Neural progenitor cell (in vitro differentiated cells): ENCODE data around the gene MUC16. TPM values are rescaled to one million over a fixed set of nuclear protein-coding genes. Genes with fewer than 3 reads are reported as not detected.

Experiments
- DNase-seq: peaks from one replicate; pipeline ENCODE4 v3.0.0-alpha.2; 2016; ENCODE audit warnings: low spot score
- H2AFZ ChIP-seq: fragments of 200-600 bp; sonication (generic); replicated peaks from 2 replicates; pipeline ENCODE4 v1.6.1; 2016; ENCODE audit warnings: antibody characterized with exemption
- H3F3A ChIP-seq: fragments of 200-600 bp; sonication (generic); 2 replicates; pipeline ENCODE4 v1.6.1; 2016; ENCODE audit warnings: antibody characterized with exemption, low read depth
- H3K27ac ChIP-seq: fragments of 200-600 bp; sonication (generic); 2 replicates; pipeline ENCODE4 v1.5.1; 2016; ENCODE audit warnings: mild to moderate bottlenecking
- H3K27me3 ChIP-seq: fragments of 200-600 bp; sonication (generic); 2 replicates; pipeline ENCODE4 v1.6.1; 2016; ENCODE audit warnings: mild to moderate bottlenecking, moderate library complexity
- H3K36me3 ChIP-seq: fragments of 200-600 bp; sonication (generic); 2 replicates; pipeline ENCODE4 v1.5.1; 2016
- H3K4me1 ChIP-seq: fragments of 200-600 bp; sonication (generic); 2 replicates; pipeline ENCODE4 v1.6.1; 2016; ENCODE audit warnings: mixed run types
- H3K4me2 ChIP-seq: fragments of 200-600 bp; sonication (generic); 2 replicates; pipeline ENCODE4 v1.6.1; 2016
- H3K4me3 ChIP-seq: fragments of 200-600 bp; sonication (generic); 2 replicates; pipeline ENCODE4 v1.5.1; 2016
- H3K79me2 ChIP-seq: fragments of 200-600 bp; sonication (generic); 2 replicates; pipeline ENCODE4 v1.6.1; 2016; ENCODE audit warnings: low read depth
- H3K9ac ChIP-seq: fragments of 200-600 bp; sonication (generic); 2 replicates; pipeline ENCODE4 v1.6.1; 2016
- H3K9me3 ChIP-seq: fragments of 200-600 bp; sonication (generic); 2 replicates; pipeline ENCODE4 v1.5.1; 2016; ENCODE audit warnings: low read depth
- H4K20me1 ChIP-seq: fragments of 200-600 bp; sonication (generic); 2 replicates; pipeline ENCODE4 v1.6.1; 2016; ENCODE audit warnings: low read depth
- H3K27ac Mint-ChIP-seq: 3 replicates; pipeline ENCODE4 v1.8.0; 2021; ENCODE audit warnings: mixed read lengths
- H3K27me3 Mint-ChIP-seq: 2 replicates; pipeline ENCODE4 v1.8.0; 2022; ENCODE audit warnings: low read depth, mild to moderate bottlenecking, inconsistent platforms, moderate library complexity, mixed read lengths; ENCODE audit not compliant: insufficient read depth
- H3K36me3 Mint-ChIP-seq: 3 replicates; pipeline ENCODE4 v1.8.0; 2021; ENCODE audit warnings: mixed read lengths
- H3K4me1 Mint-ChIP-seq: 3 replicates; pipeline ENCODE4 v1.8.0; 2021; ENCODE audit warnings: mixed read lengths
- H3K4me3 Mint-ChIP-seq: 3 replicates; pipeline ENCODE4 v1.8.0; 2021; ENCODE audit warnings: mild to moderate bottlenecking, moderate library complexity, mixed read lengths
- H3K9me3 Mint-ChIP-seq: 3 replicates; pipeline ENCODE4 v1.8.0; 2020; ENCODE audit warnings: mixed read lengths
- CTCF ChIP-seq: fragments of 200-600 bp; sonication (generic); IDR thresholded peaks from 2 replicates; pipeline ENCODE4 v1.5.1; 2017; ENCODE audit warnings: antibody characterized with exemption, mild to moderate bottlenecking
- EZH2 ChIP-seq: fragments of 200-600 bp; sonication (generic); IDR thresholded peaks from 2 replicates; pipeline ENCODE4 v1.6.1; 2017; ENCODE audit warnings: antibody characterized with exemption, mild to moderate bottlenecking, moderate library complexity
- EZH2phosphoT487 ChIP-seq: fragments of 200-600 bp; sonication (generic); IDR thresholded peaks from 2 replicates; pipeline ENCODE4 v1.6.1; 2017; ENCODE audit warnings: antibody characterized with exemption
- total RNA-seq: library from RNA; depleted of rRNA; stranded (reverse); fragments of >200 nt; gene quantifications from 2 replicates; pipeline ENCODE4 v1.2.3, GENCODE V29; 2015; ENCODE audit warnings: low replicate concordance

MUC16 gene
- total RNA-seq, 1 donor from 2014 or later: 0.07 TPM

DNA sequence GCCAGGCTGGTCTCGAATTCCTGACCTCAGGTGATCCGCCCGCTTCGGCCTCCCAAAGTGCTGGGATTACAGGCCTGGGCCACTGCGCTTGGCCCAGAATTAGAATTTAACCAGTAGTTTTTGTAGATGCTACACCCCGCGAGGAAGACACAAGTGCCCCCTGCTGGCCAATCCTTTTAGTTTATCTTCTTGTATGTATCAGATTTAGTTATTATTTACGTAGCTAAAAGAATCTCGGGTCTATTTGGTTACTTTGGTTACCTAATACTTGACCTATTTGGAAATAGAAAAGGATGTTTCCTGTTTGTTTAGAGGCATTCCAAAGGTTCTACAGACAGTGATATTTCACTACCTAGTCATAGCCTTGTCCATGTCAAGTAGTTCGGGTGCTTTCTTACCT is 22.0 kb downstream of the MUC16 start:
- DNase-seq: peak; percentile 15
- Histone ChIP-seq H3K27ac (no peak overlapping the region), H3K9me3 (no peaks in the 10 kb centered on the region), H3K9ac (no peak overlapping the region), H3K4me2 (no peak overlapping the region), H3K4me3 (no peak overlapping the region), H4K20me1 (no peaks in the 10 kb centered on the region), H3K79me2 (no peaks in the 10 kb centered on the region), H3K36me3 (no peaks in the 10 kb centered on the region), H3K27me3 (no peaks in the 10 kb centered on the region), H2AFZ (no peak overlapping the region), H3F3A (no peaks in the 10 kb centered on the region), H3K4me1 (no peaks in the 10 kb centered on the region)
- peak; percentile 30 for TF ChIP-seq CTCF
- TF ChIP-seq EZH2: no peak
- H3K9me3 Mint-ChIP-seq: peaks cover 16% of the 10 kb centered on the region
- H3K27ac Mint-ChIP-seq: no peak overlapping the region
- no peaks in the 10 kb centered on the region for H3K4me1 Mint-ChIP-seq
- no peak overlapping the region for H3K4me3 Mint-ChIP-seq
- H3K27me3 Mint-ChIP-seq: peaks cover 2% of the 10 kb centered on the region
- no peaks in the 10 kb centered on the region for H3K36me3 Mint-ChIP-seq

DNA sequence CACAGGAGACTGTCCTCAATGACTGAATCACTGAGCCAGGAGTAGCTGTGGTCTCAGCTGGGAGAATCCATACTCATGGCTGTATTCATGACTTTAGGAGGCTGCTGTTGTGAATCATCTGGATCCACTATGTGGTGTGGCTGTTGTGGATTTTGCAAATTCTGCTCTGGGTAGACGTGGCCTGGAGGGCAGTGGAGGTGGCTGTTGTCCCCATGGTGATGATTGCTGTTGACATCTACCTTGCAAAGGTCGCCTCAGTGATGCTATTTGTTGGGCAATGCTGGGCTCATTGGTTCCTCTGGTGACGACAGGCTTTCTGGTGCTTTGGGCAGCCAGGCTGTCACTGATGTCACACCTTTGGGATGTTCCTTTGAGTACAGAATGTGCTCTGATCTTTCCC is 23.9 kb downstream of the MUC16 start:
- TF ChIP-seq CTCF: no peak
- no peak for TF ChIP-seq EZH2phosphoT487
- TF ChIP-seq EZH2: no peak
- H3K4me1 ChIP-seq: no peaks in the 10 kb centered on the region
- Mint-ChIP-seq H3K4me3 (no peak overlapping the region), H3K4me1 (no peaks in the 10 kb centered on the region), H3K9me3 (peaks cover 20% of the 10 kb centered on the region), H3K27me3 (peaks cover 2% of the 10 kb centered on the region), H3K27ac (no peak overlapping the region), H3K36me3 (no peaks in the 10 kb centered on the region)
- DNase-seq: no peak
- H3K27ac ChIP-seq: no peak overlapping the region
- H3K79me2 ChIP-seq: no peaks in the 10 kb centered on the region
- H4K20me1 ChIP-seq: no peaks in the 10 kb centered on the region
- no peaks in the 10 kb centered on the region for H3F3A ChIP-seq
- H3K4me3 ChIP-seq: no peak overlapping the region
- no peaks in the 10 kb centered on the region for H3K9me3 ChIP-seq
- no peaks in the 10 kb centered on the region for H3K27me3 ChIP-seq
- H3K4me2 ChIP-seq: no peak overlapping the region
- H3K9ac ChIP-seq: no peak overlapping the region
- no peaks in the 10 kb centered on the region for H3K36me3 ChIP-seq
- no peak overlapping the region for H2AFZ ChIP-seq

DNA sequence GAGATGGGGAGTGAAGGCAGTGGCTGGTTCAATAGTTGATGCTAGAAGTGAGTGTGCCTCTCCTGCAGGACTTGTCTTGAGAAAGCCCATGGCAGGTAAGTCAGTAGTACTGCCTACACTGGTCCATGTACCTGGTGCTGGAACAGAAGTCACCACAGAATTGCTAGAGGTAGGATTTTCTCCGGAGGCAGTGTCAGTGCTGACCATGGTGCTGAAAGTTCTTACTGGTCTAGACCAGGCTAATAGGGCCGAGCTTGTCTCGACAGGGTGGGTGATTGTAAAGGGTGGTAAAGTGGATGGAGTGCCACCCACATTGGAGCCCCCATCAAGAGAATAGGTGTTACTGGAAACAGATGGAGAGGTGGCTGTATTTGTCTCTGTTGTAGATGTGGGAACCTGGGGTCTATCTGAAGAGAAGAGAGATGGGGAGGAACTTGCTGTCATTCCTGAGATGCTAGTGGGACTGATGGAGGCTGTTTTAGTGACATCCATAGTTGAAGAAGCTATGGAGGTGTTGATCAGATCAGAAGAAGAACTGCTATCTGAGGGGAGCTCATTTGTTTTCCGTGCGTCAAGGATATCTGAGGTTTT is 36.6 kb downstream of the MUC16 start:
- H3K4me3 ChIP-seq: no peak overlapping the region
- no peaks in the 10 kb centered on the region for H3K27me3 ChIP-seq
- Mint-ChIP-seq H3K27ac (no peak overlapping the region), H3K4me3 (no peak overlapping the region), H3K27me3 (peaks cover 9% of the 10 kb centered on the region), H3K36me3 (no peaks in the 10 kb centered on the region), H3K9me3 (peaks cover 28% of the 10 kb centered on the region), H3K4me1 (no peaks in the 10 kb centered on the region)
- H3F3A ChIP-seq: no peaks in the 10 kb centered on the region
- H3K79me2 ChIP-seq: no peaks in the 10 kb centered on the region
- H3K9ac ChIP-seq: no peak overlapping the region
- no peak for TF ChIP-seq EZH2
- no peak for TF ChIP-seq EZH2phosphoT487
- TF ChIP-seq CTCF: no peak
- no peak overlapping the region for H3K4me2 ChIP-seq
- H3K4me1 ChIP-seq: no peaks in the 10 kb centered on the region
- peaks cover 6% of the 10 kb centered on the region for H3K9me3 ChIP-seq
- no peak overlapping the region for H3K27ac ChIP-seq
- H3K36me3 ChIP-seq: no peaks in the 10 kb centered on the region
- H4K20me1 ChIP-seq: no peaks in the 10 kb centered on the region
- H2AFZ ChIP-seq: no peak overlapping the region
- DNase-seq: peak; percentile 68
